HepG2 (cell line): ENCODE measurements around the gene ZCCHC7. TPM values are rescaled to one million over a fixed set of nuclear protein-coding genes. Genes with fewer than 3 reads are reported as not detected.

Experiments used
- CC2D1A ChIP-seq: sonication (generic); formaldehyde crosslinking; IDR thresholded peaks from 2 replicates; pipeline ENCODE4 v1.8.1; 2023; ENCODE audit warnings: mild to moderate bottlenecking, missing genetic modification reagents
- CTCF ChIP-seq: sonication (generic); formaldehyde crosslinking; IDR thresholded peaks from 2 replicates; pipeline ENCODE4 v1.5.0; 2020; ENCODE audit warnings: mild to moderate bottlenecking, missing genetic modification reagents, moderate library complexity
- MED1 ChIP-seq: sonication (generic); formaldehyde crosslinking; IDR thresholded peaks from 2 replicates; pipeline ENCODE4 v1.4.0; 2020; ENCODE audit warnings: missing genetic modification reagents
- PAXIP1 ChIP-seq: sonication (generic); formaldehyde crosslinking; conservative IDR thresholded peaks from 2 replicates; pipeline ENCODE4 v1.4.0; 2020; ENCODE audit warnings: mild to moderate bottlenecking, missing genetic modification reagents, moderate library complexity
- PREB ChIP-seq: sonication (generic); formaldehyde crosslinking; IDR thresholded peaks from 2 replicates; pipeline ENCODE4 v1.4.0; 2020; ENCODE audit warnings: missing genetic modification reagents
- TCF12 ChIP-seq, 2 experiments: fragments of 450-650 bp in 1 of 2; sonication (generic) in 1 of 2; formaldehyde crosslinking in 1 of 2; IDR thresholded peaks; 2 replicates each; pipeline versions ENCODE4 v1.6.1 to v1.8.0; 2017 to 2022; ENCODE audit warnings: antibody characterized with exemption in 1 of 2, mild to moderate bottlenecking in 1 of 2, missing genetic modification reagents in 1 of 2, moderate library complexity in 1 of 2
- TFDP1 ChIP-seq: IDR thresholded peaks from 2 replicates; pipeline ENCODE4 v1.6.1; 2016; ENCODE audit warnings: missing compliant biosample characterization, missing genetic modification reagents, borderline replicate concordance
- ZBTB46 ChIP-seq: sonication (generic); formaldehyde crosslinking; IDR thresholded peaks from 2 replicates; pipeline ENCODE4 v1.4.0; 2020; ENCODE audit warnings: mild to moderate bottlenecking, missing genetic modification reagents, borderline replicate concordance
- ZNF207 ChIP-seq: fragments of 450-650 bp; IDR thresholded peaks from 2 replicates; pipeline ENCODE4 v1.6.1; 2016; ENCODE audit warnings: antibody characterized with exemption, borderline replicate concordance
- ZNF792 ChIP-seq: IDR thresholded peaks from 2 replicates; pipeline ENCODE4 v1.6.1; 2016
- polyA plus RNA-seq, 8 experiments: library from polyadenylated mRNA; depleted of rRNA in 3 of 8; stranded (reverse) in 7 of 8; unstranded in 1 of 8; fragments of >200 nt; fragmentation: Illumina TruSeq in 4 of 8; extraction: Trizol in 4 of 8; gene quantifications; 2 replicates each; pipeline versions ENCODE4 v1.2.1 to v1.2.3, GENCODE V29; 2011 to 2016; ENCODE audit warnings: low read depth in 4 of 8, missing spikeins in 1 of 8, mixed read lengths in 1 of 8; ENCODE audit not compliant: insufficient read depth in 1 of 8
- total RNA-seq, 5 experiments: library from RNA; depleted of rRNA; stranded (reverse); fragments of >200 nt; fragmentation: Illumina TruSeq; extraction: Trizol; gene quantifications; 2 replicates each; pipeline ENCODE4 v1.2.3, GENCODE V29; 2016; ENCODE audit warnings: low read depth in 1 of 5

ZCCHC7 gene
- total and polyA plus RNA-seq, 2 of the 13 experiments (the other 11 are each of a cell fraction or from before 2014, with no cell fraction given) = 13.6 to 19.3 TPM

- TF ChIP-seq TCF12 (IDR thresholded peaks at IDR 0.05) (no peak), TCF12 (CRISPR knock-in tag; IDR thresholded peaks at IDR 0.05) (peak; percentile 89), PREB (CRISPR knock-in tag) (peak; percentile 71; the same call in 1 of the 2 replicates), PAXIP1 (CRISPR knock-in tag) (peak; percentile 49; the same call in 1 of the 2 replicates), ZBTB46 (CRISPR knock-in tag) (no peak), TFDP1 (CRISPR knock-in tag) (peak; percentile 99), CC2D1A (CRISPR knock-in tag) (peak; percentile 97; the same call in 1 of the 2 replicates), ZNF207 (no peak), ZNF792 (peak; percentile 97; the same call in 1 of the 2 replicates), MED1 (CRISPR knock-in tag) (peak; percentile 75; the same call in 1 of the 2 replicates), CTCF (CRISPR knock-in tag) (peak; percentile 16; the same call in 1 of the 2 replicates)
These were observed 40.8 kb upstream of the ZCCHC7 start (continued) for GRCh38 chr9:37079370-37080164.
